ENCODE measurements around the gene C1QTNF9B. TPM values are rescaled to one million over a fixed set of nuclear protein-coding genes. Genes with fewer than 3 reads are reported as not detected.

Gene C1QTNF9B
- total and polyA plus RNA-seq, 11 donors: 0.37 to 3.1 (median 1.1) TPM; not detected in 3

- Histone ChIP-seq H3K4me1 (no peaks in the 10 kb centered on the region), H3K9me3 (no peaks in the 10 kb centered on the region), H3K36me3 (peaks cover 0 to 9% (median 0%) of the 10 kb centered on the region in 9 donors), H3K27ac (no peak overlapping the region), H3K4me3 (no peak overlapping the region), H3K27me3 (no peaks in the 10 kb centered on the region)
- no peak for TF ChIP-seq CTCF (IDR thresholded peaks at IDR 0.05)
- TF ChIP-seq POLR2A (IDR thresholded peaks at IDR 0.05): no peak
- ATAC-seq: peak in 3 of 4 donors; percentile 29 to 48 (median 32)
- intact Hi-C loops (cut with DNase I): no loop called here
- no peak for DNase-seq
- 67 to 81% (median 76%) methylated on average over 4 to 8 of the region's 8 CpGs for WGBS, 4 donors
Observed at GRCh38 chr13:23848646-23849141, 48.6 kb downstream of the C1QTNF9B start.

GRCh38 chr13:23848019-23848418 lies 49.3 kb downstream of the C1QTNF9B start:
- Histone ChIP-seq H3K36me3 (peaks cover 0 to 14% (median 0%) of the 10 kb centered on the region in 9 donors), H3K27ac (no peak overlapping the region), H3K9me3 (no peaks in the 10 kb centered on the region), H3K4me1 (no peaks in the 10 kb centered on the region), H3K4me3 (no peak overlapping the region), H3K27me3 (no peaks in the 10 kb centered on the region)
- TF ChIP-seq CTCF (IDR thresholded peaks at IDR 0.05): no peak
- no peak for TF ChIP-seq POLR2A (IDR thresholded peaks at IDR 0.05)
- 81 to 96% (median 90%) methylated on average over 2 of the region's 2 CpGs for WGBS, 4 donors
- intact Hi-C loops (cut with DNase I): no loop called here
- ATAC-seq (no peak), DNase-seq (no peak)

GRCh38 chr13:23847497-23847896 lies 49.8 kb downstream of the C1QTNF9B start:
- WGBS, 4 donors: 83 to 94% (median 90%) methylated on average over 2 of the region's 2 CpGs

More at GRCh38 chr13:23847497-23847896, 49.8 kb downstream of the C1QTNF9B start:
- ATAC-seq (no peak), DNase-seq (no peak)
- Histone ChIP-seq H3K27ac (no peak overlapping the region), H3K27me3 (no peaks in the 10 kb centered on the region), H3K4me3 (no peak overlapping the region), H3K36me3 (peaks cover 0 to 14% (median 0%) of the 10 kb centered on the region in 9 donors), H3K9me3 (no peaks in the 10 kb centered on the region), H3K4me1 (no peaks in the 10 kb centered on the region)
- intact Hi-C loops (cut with DNase I): no loop called here
- TF ChIP-seq CTCF (IDR thresholded peaks at IDR 0.05): no peak
- TF ChIP-seq POLR2A (IDR thresholded peaks at IDR 0.05): no peak
